ENCODE results near the gene WTIP.

WTIP gene

GRCh38 chr19:34479396-34479795, 2.2 kb upstream of the WTIP start:
- DNase-seq = no peak

DNA sequence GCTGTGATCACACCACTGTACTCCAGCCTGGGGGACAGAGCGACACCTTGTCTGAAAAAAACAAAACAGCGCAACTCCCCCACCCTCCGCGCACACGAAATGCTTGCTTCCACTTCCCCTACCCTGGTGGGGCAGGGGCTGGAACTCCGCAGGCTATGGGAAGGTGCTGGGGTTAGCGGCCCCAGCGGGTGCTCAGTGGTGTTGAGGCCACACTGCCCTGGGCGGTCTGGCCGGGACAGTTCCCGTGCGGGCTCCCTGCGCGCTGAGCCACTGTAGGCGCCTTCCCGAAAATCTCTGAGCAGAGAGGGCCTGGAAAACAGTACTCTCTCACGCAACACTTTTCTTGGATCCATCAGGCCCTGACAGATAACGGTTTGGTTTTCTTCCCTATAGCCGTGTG, 1.1 kb upstream of the WTIP start:
- DNase-seq = no peak

- peak in 1 of 14 donors; percentile 7 for DNase-seq
These were observed 362 bp downstream of the WTIP start for GRCh38 chr19:34481861-34482379.

- DNase-seq = no peak
These were observed 1.1 kb downstream of the WTIP start for GRCh38 chr19:34482380-34483250.

DNA sequence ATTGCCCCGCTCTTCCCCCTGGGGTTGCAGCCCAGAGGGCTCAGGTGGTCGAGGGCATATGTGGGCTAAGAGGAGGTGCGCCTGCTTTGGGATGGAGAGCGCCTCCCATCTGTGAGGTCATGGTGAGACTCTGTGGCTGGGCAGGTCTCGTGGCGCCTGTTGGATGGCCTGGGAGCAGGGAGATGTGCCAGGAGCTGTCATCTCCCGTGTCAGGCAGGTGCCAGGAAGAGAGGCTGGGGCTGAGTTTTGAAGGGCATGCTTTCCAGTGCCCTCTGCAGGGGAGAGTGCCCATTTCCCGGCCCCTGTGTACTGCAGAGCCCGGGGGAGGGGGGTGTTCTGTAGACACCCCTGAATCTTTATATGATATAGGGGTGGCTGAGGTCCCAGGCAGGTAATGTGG, 2.8 kb downstream of the WTIP start:
- DNase-seq = no peak

- no peak for DNase-seq
These were observed 4.3 kb downstream of the WTIP start for GRCh38 chr19:34485831-34486230.

GRCh38 chr19:34487651-34488051, 6.1 kb downstream of the WTIP start:
- no peak for DNase-seq

DNA sequence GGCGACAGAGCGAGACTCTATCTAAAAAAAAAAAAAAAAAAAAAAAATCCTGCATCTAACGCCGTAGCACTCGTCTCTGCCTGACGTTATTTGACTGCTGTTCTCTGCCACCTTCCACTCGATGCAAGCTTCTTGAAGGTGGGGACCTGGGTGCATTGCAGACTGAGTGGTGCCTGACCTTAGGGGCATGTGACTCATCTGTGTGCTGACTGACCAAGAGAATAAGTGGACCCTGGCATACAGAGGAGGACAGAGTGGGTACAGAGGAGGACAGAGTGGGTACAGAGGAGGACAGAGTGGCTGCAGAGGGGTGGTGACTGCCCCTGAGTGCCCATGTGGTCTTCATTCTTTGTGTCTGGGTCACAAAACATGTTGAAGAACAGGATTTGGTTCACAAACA, 7.6 kb downstream of the WTIP start:
- DNase-seq = no peak

- DNase-seq = no peak
These were observed 8.7 kb downstream of the WTIP start for GRCh38 chr19:34490141-34490766.

- no peak for DNase-seq
These were observed 11.6 kb downstream of the WTIP start for GRCh38 chr19:34493038-34493648.

DNA sequence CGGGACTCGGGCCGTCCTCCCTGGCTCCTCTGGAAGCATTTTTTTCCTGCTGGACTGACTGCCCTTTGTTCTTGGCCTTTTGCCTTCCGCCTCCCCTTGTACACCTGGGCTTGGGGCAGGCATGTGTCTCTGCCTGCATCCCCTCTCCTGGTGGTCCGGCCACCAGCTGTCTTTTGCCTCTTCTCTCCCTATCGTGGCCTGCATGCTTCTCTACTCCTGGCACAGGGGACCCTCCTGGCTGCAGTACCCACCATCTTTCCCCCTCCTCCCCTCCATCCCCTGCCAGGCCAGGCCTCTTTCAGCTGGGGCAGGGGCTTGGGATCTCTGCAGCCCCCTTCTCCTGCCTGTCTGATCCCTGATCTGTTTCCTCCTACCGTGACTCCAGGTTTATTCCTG, 12.1 kb downstream of the WTIP start:
- DNase-seq = no peak

GRCh38 chr19:34494601-34495000, 13.0 kb downstream of the WTIP start:
- no peak for DNase-seq

DNA sequence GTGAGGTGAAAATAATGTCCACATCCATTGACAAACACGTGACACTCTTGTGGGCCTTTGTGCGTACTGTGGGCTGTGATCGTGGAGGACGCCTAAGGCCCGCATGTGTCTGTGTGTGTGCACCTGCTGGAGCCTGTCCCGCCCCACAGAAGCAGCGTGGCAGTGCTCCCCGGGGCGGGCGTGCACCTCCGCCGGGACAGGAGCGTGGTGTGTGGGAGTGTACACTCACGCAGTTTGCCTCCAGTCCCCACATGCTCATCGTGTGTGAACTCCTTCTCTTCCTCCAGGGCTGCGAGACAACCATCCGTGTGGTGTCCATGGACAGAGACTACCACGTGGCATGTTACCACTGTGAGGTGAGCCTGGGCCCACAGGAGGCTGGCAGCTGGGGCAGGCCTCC, 13.9 kb downstream of the WTIP start:
- DNase-seq = no peak

DNA sequence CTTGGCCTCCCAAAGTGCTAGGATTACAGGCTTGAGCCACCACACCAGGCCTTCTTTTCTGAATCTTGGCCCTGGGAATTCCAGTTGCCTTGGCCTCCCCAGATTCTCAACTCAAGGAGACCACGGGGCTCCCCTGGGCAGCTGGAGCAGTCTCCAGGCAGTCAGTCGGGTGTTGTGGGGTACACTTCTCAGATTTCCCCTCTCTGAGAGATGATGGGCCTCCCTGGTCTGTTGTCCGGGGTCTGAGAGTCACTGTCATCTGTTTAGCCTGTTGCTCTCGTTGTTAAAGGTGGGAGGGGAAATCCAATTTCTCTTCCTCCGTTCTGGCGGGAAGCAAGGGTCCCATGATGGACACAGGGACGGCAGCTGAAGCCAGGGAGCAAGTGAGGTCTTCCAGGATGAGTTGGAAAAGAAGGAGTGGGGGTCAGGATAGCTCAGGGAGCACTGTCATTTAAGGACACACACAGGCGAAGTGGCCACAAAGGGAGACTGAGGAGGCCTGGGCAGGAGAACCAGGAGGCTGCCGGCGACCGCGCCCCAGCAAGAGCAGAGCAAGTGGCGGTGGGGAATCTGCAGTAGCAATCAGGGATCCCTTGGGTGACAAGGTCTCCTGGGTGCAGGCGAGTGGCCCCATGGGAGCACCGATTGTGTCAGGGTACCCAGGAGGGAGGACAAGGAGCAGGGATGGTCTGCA, 15.7 kb downstream of the WTIP start:
- no peak for DNase-seq

DNA sequence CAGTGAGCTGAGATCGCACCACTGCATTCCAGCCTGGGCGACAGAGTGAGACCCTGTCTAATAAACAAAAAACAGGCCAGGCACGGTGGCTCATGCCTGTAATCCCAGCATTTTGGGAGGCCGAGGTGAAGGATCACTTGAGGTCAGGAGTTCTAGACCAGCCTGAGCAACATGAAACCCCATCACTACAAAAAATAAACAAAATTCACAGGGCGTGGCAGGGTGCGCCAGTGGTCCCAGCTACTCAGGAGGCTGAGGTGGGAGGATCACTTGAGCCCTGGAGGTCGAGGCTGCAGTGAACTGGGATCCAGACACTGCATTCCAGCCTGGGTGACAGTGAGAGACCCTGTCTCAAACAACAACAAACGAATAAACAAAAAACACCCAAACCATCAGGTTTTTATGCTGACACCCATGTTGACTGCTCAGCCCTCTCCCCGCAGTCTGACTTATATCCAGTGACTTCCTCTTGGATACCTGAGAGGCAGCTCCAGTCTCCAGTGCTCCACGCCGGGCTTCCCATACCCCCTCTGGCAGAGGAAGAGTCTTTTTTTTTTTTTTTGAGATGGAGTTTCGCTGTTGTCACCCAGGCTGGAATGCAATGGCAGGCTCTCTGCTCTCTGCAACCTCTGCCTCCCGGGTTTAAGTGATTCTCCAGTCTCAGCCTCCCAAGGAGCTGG, 17.7 kb downstream of the WTIP start:
- no peak for DNase-seq

- DNase-seq = no peak
These were observed 19.1 kb downstream of the WTIP start for GRCh38 chr19:34500656-34501120.

- peak in 13 of 14 donors; percentile 23 to 88 (median 72) for DNase-seq
These were observed 20.1 kb downstream of the WTIP start for GRCh38 chr19:34501339-34502320.

- no peak for DNase-seq
These were observed 21.2 kb downstream of the WTIP start for GRCh38 chr19:34502582-34503411.

- DNase-seq = no peak
These were observed 22.1 kb downstream of the WTIP start for GRCh38 chr19:34503531-34504272.
